Measurements from ENCODE around the gene PLXNA4. TPM values are rescaled to one million over a fixed set of nuclear protein-coding genes. Genes with fewer than 3 reads are reported as not detected.

The PLXNA4 gene
- total RNA-seq, 1 experiment from 2014 or later, result not detected

DNA sequence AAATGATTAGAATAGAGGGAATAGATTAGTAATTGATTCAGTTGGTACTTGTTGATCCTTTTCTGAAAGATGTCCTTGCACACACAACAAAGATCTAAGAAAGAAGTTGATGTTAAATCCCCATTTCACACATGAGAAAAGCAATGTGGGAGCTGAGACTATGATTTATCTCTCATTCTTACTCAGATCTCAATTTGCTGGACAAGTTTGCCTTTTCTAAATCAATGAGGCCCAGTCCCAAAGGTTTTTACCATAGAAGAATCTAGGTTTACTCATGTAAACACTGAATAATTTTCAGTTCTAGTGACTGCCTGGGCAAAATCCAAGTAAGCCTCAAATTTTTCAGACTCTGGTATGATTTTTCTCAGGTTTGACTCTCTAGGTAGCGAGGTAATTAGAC, 25.5 kb upstream of the PLXNA4 start:
- no peak overlapping the region for H3K4me3 ChIP-seq (replicated peaks in 1 of 2; ENCODE audit: low read depth in 1 of 2, low read length in 2 of 2)
- no peak for DNase-seq (ENCODE audit: low read depth, low spot score)
- ChIA-PET RAD21 (ENCODE audit: low non-redundant PET in 1 of 2, low total read pairs in 2 of 2, uncharacterized antibody in 2 of 2, unreplicated experiment in 2 of 2) (no interaction called here), POLR2A (no interaction called here), CTCF (no interaction called here)
- H3K4me2 ChIP-seq (ENCODE audit: low read length), result no peak overlapping the region
- no TSS peak for BruUV-seq (replicated peaks)
- no peaks in the 10 kb centered on the region for H3K9me3 ChIP-seq (ENCODE audit: control insufficient read depth in 1 of 2, insufficient read depth in 1 of 2, low read depth in 1 of 2, low read length in 2 of 2)
- H2AFZ ChIP-seq (ENCODE audit: low read depth, low read length, poor library complexity, severe bottlenecking), result no peak overlapping the region
- no peaks in the 10 kb centered on the region for H3K9me2 ChIP-seq (ENCODE audit: insufficient read depth)
- H3K79me2 ChIP-seq (ENCODE audit: insufficient read depth, low read length), result no peaks in the 10 kb centered on the region
- intact Hi-C loops (cut with micrococcal nuclease), result no loop called here
- ATAC-seq, result no peak
- H3K27ac ChIP-seq (ENCODE audit: low read depth, low read length), result no peak overlapping the region
- H3K36me3 ChIP-seq (ENCODE audit: control insufficient read depth in 1 of 2, insufficient read depth in 2 of 2, low read length in 2 of 2), result no peaks in the 10 kb centered on the region
- H4K20me1 ChIP-seq (ENCODE audit: insufficient read depth), result no peaks in the 10 kb centered on the region
- TF ChIP-seq EZH2phosphoT487 (IDR thresholded peaks at IDR 0.05; ENCODE audit: borderline replicate concordance) (no peak), ELF1 (IDR thresholded peaks at IDR 0.05; ENCODE audit: borderline replicate concordance, low read depth) (no peak), EZH2 (IDR thresholded peaks at IDR 0.05) (no peak), POLR2A (IDR thresholded peaks at IDR 0.05; ENCODE audit: borderline replicate concordance, extremely low read depth, insufficient read depth, insufficient read length) (no peak), ZNF274 (IDR thresholded peaks at IDR 0.05; ENCODE audit: low read depth, low read length) (no peak), TCF7L2 (IDR thresholded peaks at IDR 0.05; ENCODE audit: borderline replicate concordance, extremely low read depth, insufficient read depth, insufficient read length) (no peak), ZFX (IDR thresholded peaks at IDR 0.05) (no peak), CBX3 (IDR thresholded peaks at IDR 0.05; ENCODE audit: low read depth) (no peak), FOSL1 (IDR thresholded peaks at IDR 0.05; ENCODE audit: low read depth) (no peak), RAD21 (IDR thresholded peaks at IDR 0.05; ENCODE audit: low read depth) (no peak)
- TF ChIP-seq, protein P1, sequence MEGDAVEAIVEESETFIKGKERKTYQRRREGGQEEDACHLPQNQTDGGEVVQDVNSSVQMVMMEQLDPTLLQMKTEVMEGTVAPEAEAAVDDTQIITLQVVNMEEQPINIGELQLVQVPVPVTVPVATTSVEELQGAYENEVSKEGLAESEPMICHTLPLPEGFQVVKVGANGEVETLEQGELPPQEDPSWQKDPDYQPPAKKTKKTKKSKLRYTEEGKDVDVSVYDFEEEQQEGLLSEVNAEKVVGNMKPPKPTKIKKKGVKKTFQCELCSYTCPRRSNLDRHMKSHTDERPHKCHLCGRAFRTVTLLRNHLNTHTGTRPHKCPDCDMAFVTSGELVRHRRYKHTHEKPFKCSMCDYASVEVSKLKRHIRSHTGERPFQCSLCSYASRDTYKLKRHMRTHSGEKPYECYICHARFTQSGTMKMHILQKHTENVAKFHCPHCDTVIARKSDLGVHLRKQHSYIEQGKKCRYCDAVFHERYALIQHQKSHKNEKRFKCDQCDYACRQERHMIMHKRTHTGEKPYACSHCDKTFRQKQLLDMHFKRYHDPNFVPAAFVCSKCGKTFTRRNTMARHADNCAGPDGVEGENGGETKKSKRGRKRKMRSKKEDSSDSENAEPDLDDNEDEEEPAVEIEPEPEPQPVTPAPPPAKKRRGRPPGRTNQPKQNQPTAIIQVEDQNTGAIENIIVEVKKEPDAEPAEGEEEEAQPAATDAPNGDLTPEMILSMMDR (IDR thresholded peaks at IDR 0.05 in 2 of 3, conservative IDR thresholded peaks at IDR 0.05 in 1 of 3; ENCODE audit: borderline replicate concordance in 1 of 3, insufficient read depth in 1 of 3, low read depth in 2 of 3, low read length in 2 of 3), result no peak
- TF ChIP-seq, protein P2, sequence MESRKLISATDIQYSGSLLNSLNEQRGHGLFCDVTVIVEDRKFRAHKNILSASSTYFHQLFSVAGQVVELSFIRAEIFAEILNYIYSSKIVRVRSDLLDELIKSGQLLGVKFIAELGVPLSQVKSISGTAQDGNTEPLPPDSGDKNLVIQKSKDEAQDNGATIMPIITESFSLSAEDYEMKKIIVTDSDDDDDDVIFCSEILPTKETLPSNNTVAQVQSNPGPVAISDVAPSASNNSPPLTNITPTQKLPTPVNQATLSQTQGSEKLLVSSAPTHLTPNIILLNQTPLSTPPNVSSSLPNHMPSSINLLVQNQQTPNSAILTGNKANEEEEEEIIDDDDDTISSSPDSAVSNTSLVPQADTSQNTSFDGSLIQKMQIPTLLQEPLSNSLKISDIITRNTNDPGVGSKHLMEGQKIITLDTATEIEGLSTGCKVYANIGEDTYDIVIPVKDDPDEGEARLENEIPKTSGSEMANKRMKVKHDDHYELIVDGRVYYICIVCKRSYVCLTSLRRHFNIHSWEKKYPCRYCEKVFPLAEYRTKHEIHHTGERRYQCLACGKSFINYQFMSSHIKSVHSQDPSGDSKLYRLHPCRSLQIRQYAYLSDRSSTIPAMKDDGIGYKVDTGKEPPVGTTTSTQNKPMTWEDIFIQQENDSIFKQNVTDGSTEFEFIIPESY (IDR thresholded peaks at IDR 0.05; ENCODE audit: extremely low read depth, insufficient replicate concordance, low read length), result no peak
- TF ChIP-seq, protein P3, sequence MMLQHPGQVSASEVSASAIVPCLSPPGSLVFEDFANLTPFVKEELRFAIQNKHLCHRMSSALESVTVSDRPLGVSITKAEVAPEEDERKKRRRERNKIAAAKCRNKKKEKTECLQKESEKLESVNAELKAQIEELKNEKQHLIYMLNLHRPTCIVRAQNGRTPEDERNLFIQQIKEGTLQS (IDR thresholded peaks at IDR 0.05), result no peak
- TF ChIP-seq, protein P4, sequence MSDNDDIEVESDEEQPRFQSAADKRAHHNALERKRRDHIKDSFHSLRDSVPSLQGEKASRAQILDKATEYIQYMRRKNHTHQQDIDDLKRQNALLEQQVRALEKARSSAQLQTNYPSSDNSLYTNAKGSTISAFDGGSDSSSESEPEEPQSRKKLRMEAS (IDR thresholded peaks at IDR 0.05), result no peak
- no peaks in the 10 kb centered on the region for H3K4me1 ChIP-seq (ENCODE audit: control insufficient read depth in 1 of 2, insufficient read depth in 2 of 2, low read length in 2 of 2)
- H3K9ac ChIP-seq (ENCODE audit: low read length), result no peak overlapping the region
- peaks cover 47% of the 10 kb centered on the region for H3K27me3 ChIP-seq (ENCODE audit: insufficient read depth, low read length)
